HG03135 (cell line): ENCODE measurements around the gene CFAP73.

Experiments used
- ATAC-seq: cut with Tn5 transposase; IDR thresholded peaks from one replicate; pipeline ENCODE4 v1.9.1; 2021; ENCODE audit warnings: mild to moderate bottlenecking, moderate library complexity; ENCODE audit not compliant: unreplicated experiment

CFAP73 gene

GRCh38 chr12:113207613-113208040 lies 58.1 kb downstream of the CFAP73 start:
- ATAC-seq, result no peak

- ATAC-seq, result peak; percentile 72
These were observed 58.8 kb downstream of the CFAP73 start for GRCh38 chr12:113208041-113208934.
